Measurements from ENCODE around the gene DOCK3.
"Not testable (repeated sequence)": the region's sequence is repeated elsewhere in the genome, so short reads cannot be mapped to it uniquely, and the experiment has no call there.

The DOCK3 gene

GRCh38 chr3:50651445-50651844 lies 23.3 kb upstream of the DOCK3 start:
- DNase-seq: no peak

GRCh38 chr3:50651920-50652529 lies 22.7 kb upstream of the DOCK3 start:
- no peak for DNase-seq

GRCh38 chr3:50652709-50653108 lies 22.0 kb upstream of the DOCK3 start:
- DNase-seq: peak in 2 of 3 donors; percentile 39 to 48

- DNase-seq: peak in 2 of 3 donors; percentile 27 to 44
These were observed 20.7 kb upstream of the DOCK3 start for GRCh38 chr3:50653937-50654595.

- peak; percentile 48 to 59 (median 49) for DNase-seq
These were observed 19.5 kb upstream of the DOCK3 start for GRCh38 chr3:50655009-50655830.

GRCh38 chr3:50656417-50657195 lies 18.1 kb upstream of the DOCK3 start:
- DNase-seq: no peak

GRCh38 chr3:50657407-50657806 lies 17.3 kb upstream of the DOCK3 start:
- no peak for DNase-seq

GRCh38 chr3:50657816-50658215 lies 16.9 kb upstream of the DOCK3 start:
- DNase-seq: no peak

GRCh38 chr3:50658416-50658815 lies 16.3 kb upstream of the DOCK3 start:
- DNase-seq: no peak

- no peak for DNase-seq
These were observed 15.9 kb upstream of the DOCK3 start for GRCh38 chr3:50658831-50659230.

GRCh38 chr3:50660386-50660785 lies 14.3 kb upstream of the DOCK3 start:
- DNase-seq: no peak

- no peak for DNase-seq
These were observed 13.3 kb upstream of the DOCK3 start for GRCh38 chr3:50661321-50661837.

GRCh38 chr3:50662408-50662807 lies 12.3 kb upstream of the DOCK3 start:
- no peak for DNase-seq

- peak; percentile 72 to 78 (median 72) for DNase-seq
These were observed 9.5 kb upstream of the DOCK3 start for GRCh38 chr3:50665081-50665840.

- not testable (repeated sequence) for DNase-seq
These were observed 8.9 kb upstream of the DOCK3 start for GRCh38 chr3:50665841-50666115.

- peak in 1 of 3 donors; percentile 30 for DNase-seq
These were observed 7.9 kb upstream of the DOCK3 start for GRCh38 chr3:50666837-50667236.

- no peak for DNase-seq
These were observed 3.4 kb upstream of the DOCK3 start for GRCh38 chr3:50671331-50671730.

GRCh38 chr3:50672656-50673055 lies 2.1 kb upstream of the DOCK3 start:
- DNase-seq: no peak

GRCh38 chr3:50673931-50674330 lies 796 bp upstream of the DOCK3 start:
- peak; percentile 48 to 61 (median 55) for DNase-seq

GRCh38 chr3:50675179-50676030 lies 678 bp downstream of the DOCK3 start:
- peak; percentile 45 to 76 (median 45) for DNase-seq

GRCh38 chr3:50676031-50676705 lies 1.4 kb downstream of the DOCK3 start:
- DNase-seq: no peak
